GM19468 (cell line): ENCODE results near the gene FBLN7.

Experiments used
- ATAC-seq: cut with Tn5 transposase; IDR thresholded peaks from one replicate; pipeline ENCODE4 v1.9.1; 2021; ENCODE audit warnings: mild to moderate bottlenecking, moderate library complexity, moderate number of reproducible peaks; ENCODE audit not compliant: unreplicated experiment; ENCODE audit errors: extremely low read depth

Gene FBLN7

DNA sequence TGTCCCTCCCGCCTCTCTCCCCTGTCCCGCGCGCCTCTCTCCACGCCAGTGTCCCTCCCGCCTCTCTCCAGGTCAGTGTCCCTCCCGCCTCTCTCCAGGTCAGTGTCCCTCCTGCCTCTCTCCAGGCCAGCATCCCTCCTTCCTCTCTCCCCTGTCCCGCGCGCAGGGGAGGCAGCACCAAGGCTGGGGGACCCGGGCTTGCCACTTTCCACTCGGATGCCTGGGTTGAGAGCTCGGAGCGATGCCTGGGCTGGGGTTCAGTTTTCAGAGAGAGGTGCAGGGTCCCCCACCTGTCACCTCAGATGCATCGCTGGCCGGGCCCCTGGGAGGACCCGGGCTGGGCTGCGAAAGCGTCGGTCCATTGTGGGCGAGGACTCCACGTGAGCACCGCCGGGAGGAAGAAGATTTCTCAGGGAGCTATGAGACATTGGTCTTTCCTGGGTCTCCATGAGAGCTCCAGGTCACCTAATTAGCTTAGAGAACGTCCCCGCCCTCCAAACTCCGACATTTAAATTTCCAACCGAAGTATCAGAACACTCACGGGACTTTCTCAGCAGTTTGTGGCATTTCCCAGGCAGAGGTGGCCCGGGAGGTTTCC is 2.1 kb downstream of the FBLN7 start:
- ATAC-seq: no peak

DNA sequence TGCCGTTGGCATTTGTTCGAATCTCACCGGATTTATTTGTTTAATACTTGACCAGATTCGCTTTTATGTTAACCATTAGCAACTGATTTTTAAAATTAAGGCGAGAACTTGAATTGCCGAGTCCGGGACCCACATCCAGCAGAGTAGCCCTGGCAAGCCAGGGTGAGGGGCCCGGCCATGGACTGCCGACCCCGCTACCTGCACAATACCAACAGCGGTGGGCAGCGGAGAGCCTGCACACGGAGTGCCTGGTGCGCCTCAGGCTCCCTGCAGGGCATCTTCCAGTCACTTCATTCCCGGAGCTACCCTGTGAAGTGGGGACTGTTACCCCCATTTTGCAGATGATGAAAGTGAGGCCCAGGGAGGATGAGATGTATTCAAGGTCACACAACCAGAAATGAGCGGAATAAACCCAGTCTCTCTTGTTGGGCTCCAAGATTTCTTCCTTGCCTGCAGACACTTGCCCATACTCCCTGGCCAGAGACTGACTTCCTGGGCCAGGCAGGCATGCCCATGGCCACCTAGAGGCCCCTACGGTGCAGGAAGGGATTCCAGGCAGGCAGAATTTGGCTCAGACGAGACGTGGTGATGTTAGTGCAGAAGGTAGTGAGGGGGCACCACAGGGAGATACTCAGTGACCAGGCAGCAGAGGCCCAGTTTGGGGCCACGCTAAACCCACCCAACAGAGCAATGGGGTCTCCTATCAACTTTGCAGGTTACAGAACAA is 2.9 kb downstream of the FBLN7 start:
- ATAC-seq: no peak

DNA sequence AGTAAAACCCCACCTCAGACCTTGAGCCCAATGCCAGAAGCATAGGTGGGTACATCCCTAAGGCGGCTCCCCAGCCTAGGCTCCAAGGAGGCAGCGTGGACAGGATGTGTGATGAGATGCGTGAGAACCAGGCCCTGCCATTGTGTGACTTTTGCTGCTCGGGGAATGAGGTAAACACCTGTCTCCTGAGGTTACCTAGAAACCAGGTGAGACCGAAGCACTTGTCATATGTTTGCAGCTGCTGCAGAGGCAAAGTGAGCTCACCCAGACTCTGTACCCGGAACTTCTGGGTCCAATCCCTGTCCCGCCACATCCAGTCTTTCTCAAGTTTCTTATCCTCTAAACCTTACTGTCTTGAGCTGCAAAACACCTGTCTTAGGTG is 3.4 kb downstream of the FBLN7 start:
- no peak for ATAC-seq

DNA sequence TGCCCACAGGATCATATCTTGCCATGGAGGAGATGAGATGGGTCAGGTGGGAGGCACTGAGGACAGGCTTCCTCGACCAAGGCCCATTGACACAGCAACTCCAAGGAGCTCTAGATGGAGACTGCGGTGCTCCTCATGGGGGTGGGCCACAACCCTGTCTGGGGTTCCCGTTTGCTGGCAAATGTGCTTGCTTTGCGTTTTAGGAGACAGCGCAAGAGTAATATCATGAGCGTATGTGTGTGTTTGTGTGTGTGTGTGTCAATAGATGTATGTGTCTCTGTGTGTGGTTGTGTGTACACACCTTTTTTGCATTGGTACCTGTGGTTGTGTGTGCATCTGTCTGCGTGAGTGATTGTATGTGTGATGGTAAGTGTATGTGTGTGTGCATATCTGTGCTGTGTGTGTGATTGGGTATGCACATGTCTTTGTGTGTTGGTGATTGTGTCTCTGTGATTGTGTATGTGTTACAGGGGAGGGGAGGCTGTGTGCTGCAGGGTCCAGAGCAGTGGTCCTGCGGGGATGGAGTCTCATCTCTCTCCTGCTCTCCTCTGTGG is 4.4 kb downstream of the FBLN7 start:
- no peak for ATAC-seq

DNA sequence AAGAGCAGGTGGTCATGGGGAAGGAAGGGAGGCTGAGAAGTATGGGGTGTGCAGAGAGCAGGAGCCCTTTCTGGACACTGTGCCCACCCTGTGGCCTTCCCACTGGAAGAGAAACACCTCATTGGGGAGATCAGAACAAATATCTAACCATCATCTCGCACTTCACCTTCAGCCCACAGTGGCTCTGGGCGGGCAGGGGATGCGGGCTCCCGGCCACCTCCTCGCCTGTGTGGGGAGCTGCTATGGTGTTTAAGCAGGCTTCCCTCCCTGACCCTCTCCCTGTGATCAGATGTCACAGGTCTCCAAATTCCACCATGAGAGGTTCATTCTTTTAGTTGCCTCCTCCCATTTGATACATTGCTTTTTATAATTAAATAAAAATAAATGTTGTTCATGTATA is 5.0 kb downstream of the FBLN7 start:
- ATAC-seq: no peak

DNA sequence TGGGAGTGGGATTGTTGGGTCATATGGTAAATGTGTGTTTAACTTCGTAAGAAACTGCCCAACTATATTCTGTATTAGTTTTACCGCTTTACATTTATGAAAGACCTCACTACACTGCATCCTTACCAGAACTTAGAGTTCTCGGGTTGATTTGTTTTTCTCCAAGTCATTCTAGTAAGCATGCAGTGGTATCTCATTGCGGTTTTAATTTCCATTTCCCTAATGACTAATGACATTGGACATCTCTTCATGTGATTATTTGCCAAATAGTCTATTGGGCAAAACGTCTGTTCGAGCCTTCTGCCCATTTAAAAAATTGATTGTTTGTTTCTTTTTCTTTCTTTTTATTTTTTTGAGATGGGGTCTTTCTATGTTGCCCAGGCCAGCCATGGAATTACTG is 6.8 kb downstream of the FBLN7 start:
- no peak for ATAC-seq

DNA sequence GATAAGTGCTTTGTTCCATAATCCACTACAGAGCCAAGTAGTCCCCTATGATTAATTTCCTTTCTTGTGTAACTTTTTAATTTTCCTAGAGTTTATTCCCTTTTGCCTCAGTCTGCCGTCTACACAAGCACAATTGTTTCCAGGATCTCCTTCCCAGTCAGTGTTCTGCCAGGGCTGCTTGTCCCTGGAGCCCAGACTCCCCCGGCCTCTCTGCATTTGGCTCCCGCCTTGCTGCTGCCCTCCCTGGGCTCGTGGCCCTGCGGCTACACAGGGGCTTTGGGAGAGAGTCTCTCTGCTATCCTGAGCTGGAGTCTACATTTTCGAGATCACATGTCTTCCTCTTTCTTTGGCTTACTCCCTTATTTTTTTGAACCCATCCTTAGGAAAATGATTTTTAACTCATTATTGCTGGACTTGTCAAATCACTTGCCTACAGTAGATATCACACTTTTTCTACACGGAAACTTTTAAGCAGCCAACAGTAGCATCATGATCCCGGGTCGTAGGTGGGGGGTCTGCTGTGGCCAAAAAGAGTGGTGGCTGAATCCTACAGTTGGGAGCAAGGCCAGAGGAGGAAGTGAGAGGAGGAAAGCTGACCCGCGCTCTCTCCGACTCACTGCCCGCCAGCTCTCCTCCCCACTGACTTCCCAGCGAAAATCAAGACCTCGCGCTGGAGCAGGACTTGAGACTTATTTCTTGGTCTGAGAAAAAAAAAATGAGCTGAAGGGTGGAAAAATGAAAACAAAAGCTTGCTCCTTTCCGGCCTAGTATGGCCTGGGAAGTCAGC is 9.4 kb downstream of the FBLN7 start:
- no peak for ATAC-seq

DNA sequence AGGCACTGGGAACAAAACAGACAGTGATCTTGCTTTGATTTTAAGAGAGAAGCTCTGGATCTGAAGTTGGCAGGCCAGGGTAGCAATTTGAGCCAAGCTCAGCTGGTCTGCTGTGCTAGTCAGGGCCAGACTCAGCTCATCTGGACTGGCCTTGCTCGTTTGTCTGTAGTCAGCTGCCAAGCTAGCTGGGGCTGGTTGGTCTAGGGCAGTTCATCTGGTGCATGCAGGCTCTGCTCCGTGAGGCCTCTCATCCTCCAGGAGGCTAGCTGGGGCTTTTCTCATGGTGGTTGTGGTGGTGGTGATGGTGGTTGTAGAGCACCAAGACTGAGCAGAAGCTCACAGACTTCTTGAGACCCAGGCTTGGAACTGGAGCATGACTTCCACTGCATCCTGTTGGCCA is 10.3 kb downstream of the FBLN7 start:
- no peak for ATAC-seq

DNA sequence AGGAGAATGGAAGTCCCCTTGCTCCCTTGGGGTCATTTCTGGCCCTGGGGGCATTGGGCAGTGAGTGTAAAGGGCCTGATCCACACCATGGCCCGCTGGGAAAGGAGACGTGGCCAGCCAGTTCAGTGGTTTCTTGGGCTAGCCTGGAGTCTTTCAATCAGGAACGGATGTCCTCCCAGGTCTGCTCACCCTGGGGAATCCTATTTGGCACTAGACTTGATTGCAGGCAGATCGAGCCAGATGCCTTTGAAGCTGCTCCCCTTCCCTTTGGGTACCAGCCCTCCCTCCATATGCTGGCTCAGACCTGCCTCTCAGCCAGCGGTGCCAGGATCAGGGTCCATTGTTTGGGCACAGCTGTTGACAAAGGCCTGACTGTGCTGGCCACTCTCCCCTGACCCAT is 11.0 kb downstream of the FBLN7 start:
- no peak for ATAC-seq

DNA sequence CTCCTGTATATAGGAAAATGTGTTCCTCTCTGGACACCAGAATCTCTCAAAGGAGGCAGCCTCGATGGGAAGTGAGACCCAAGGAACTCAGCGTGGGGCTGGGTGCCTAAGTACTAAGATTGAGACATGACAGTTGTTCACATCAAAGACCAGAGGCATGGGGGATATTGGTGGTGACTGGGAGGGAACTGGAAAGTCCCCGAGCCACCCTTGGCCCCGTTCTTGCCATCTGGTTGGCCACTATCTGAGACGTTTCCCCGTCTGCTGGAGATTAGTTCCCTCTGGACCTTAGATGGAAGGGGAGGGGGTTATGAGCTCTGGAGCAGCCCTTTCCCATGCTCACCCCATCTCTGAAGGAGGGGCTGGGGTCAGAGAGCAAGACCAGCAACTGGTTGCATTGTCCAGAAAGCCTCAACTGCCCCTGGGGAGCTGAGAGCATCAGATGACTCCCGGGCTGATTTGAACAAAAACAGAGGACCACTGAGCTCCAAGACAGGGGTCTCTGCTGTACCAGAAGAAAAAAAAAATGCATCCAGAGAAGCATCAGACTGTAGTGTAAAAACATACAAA is 11.8 kb downstream of the FBLN7 start:
- no peak for ATAC-seq

DNA sequence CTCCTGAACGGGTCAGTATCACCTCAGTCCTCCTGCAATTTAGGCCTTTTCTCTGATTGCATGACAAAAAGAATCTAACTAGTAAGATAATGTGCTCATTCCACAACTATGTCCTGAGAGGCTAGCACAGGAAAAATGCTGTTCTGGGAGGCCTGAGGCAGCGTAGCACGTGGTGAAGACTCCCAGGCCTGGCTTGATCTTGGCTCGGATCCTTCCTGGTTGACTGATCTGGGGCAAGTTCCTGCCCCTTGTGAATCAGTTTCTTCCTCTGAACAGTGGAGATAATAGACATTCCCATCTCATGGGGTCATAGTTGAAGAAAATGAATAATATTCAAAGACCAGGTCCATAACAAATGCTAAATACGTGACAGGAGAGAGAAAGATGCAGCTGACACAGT is 12.3 kb downstream of the FBLN7 start:
- no peak for ATAC-seq

DNA sequence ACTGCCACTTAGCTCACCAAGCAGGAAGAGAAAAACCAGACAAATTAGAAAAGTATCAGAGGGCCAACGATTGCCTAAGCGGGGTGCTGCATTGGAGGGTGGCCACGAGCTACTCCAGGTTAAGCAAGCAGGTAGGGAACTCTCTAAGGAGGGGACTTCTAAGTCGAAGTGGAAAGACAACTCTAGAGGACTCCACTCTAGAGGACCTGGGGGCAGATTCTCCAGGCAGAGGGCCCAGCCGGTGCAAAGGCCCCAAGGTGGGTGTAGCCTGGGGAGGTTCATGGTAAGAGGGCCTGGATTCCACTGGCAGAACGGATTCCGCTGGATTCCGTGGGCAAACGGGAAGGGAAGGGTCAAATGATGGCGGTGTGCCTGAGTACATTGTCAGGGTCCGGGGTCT is 12.7 kb downstream of the FBLN7 start:
- ATAC-seq: no peak

DNA sequence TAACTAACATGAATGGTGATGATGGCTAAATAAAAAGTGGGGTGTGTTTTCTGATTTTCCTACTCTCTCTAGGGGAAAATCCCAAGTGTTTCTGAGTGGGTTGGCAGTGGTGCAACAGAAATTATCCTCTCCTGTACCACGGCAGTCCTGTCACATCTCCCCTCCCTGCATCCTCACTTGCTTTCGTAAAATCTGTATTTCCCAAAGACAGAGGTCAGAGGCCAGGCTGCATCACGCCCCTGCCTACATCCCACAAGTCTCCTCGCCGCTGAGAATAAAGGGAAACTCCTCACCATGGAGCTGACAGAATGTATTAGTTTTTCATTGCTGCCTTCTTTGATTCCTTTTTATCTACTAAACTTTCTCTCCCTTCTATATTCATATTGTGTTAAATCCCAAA is 13.1 kb downstream of the FBLN7 start:
- ATAC-seq: no peak

DNA sequence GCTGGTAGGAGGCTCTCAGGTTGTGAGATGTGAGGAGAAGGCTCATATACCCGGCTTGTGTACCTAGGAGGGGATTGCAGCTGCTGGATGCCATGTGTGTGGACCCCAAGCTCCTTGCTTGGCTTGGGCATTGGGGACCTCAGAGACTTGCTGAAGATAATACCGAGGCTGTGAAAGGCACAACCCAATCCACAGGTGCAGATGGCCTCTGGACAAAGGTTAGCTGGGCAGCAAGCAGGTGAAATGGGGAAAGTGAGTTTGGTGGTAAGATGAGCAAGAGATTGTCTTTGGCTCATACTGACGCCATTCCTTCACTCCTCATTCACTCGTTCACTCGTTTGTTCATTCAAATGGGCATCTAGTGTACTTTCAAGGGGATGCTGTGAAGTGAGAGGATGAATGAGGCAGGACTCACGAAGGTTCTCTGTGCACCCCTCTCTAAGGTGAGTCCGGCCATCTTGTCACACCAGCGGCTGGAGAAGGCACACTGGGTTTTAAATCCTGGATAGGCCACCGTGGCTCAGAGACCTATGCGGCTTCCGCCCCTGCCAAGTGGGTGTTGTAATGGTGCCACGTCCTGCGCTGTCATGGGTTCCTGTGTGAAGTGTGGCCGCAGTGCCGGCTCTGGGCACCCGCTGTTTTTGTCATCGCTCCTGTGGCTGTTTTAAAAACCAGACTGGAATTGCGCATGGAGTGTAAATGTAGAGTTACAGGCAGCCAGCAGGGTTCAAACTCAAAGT is 13.7 kb downstream of the FBLN7 start:
- no peak for ATAC-seq

DNA sequence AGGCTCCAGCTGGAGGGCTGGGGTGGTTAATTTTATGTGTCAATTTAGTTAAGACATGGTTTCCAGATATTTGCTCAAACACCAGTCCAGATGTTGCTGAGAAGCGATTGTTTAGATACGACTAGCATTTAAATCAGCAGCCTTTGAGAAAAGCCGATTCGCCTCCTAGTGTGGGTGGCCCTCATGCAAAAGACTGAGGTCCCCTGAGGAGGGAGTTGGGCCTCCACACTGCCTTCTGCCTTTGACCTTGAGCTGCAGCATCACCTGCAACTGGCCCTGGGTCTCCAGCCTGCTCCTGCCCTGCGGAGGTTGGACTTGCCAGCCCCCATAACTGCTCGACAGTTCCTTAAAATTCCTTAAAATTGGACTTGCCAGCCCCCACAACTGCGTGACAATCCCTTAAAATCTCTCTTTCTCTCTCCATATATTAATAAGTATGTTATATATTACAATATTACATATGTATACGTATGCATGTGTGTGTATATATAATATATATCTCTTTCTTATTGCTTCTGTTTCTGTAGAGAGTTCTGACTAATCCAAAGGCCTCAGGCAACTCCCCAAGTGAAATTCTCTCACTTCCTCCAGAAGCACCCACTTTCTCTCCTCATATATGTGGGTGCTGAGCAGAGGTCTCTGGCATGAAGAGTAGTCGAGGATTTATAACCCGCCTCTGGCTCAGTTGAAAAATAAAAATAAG is 14.4 kb downstream of the FBLN7 start:
- no peak for ATAC-seq

DNA sequence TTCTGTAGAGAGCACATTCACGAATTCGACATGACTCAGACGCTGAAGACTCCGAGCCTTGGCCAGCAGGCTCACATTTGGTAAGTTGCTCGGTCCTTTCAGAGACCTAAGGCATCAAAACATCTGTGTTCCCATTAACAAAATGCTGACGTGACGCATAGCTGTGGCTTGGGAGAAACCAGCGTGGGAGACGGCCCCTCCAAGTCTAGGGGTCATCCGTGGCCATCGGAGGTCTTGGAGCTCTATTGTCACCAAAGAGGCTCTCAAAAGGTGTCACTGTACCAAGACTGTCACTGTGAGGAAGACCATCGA is 14.9 kb downstream of the FBLN7 start:
- ATAC-seq: no peak

DNA sequence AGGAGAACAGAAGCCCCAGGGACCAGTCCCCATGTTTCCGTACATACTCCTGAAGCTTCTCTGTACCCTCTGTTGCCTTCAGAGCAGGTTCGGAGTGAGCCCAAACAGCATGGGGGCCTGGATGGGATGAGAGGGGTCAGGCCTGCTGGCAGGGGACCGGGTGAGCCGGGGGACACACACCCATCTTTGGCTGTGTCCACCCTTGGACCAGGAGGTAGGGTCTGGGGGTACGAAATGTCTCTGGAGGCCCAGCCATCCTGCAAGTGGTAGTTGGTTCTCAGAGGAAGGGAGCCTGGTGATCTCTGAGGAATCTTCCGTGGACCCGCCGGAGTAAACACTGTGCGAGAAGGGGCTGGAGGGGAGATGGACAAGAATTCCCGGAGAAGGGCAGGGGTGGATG is 15.3 kb downstream of the FBLN7 start:
- ATAC-seq: no peak

DNA sequence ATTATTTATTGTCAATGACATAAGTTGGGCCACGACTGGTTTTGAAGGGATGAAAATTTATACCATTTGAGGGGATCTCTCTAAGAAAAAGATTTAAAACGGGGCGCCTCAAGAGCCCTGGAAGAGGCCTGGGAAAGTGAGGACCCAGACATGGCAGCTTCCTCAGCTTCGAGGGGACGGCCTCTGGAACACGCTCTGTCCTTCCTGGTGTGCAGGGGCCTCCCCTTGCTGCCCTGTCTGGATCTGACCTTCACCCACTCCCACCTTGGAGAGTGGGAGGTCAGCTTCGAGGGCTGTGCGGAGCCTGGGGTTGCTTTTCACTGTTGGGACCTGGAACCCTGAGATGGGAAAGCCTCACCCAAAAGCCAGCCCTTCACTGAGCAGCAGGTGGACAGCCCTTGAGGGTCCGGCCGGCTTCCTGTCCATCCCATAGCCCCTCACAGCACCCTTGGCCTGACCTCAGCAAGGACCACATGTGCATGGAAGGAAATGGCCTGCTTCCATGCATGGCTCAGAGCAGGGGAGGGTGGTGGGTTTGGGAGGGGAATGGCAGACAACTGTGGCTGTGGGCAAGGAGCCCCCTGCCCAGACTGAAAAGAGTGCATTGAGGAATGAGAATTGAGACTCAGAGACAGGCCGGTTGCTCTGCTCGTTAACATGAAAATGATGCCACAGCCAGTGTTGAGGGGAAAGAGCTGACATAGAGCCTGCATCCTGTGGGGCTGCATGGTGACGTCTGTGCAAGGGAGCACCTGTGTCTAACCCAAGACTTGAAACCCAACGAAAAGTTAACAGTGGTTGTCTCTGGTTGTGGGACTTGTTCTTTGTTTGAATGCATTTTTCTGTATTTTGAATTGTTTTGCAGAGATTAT is 16.3 kb downstream of the FBLN7 start:
- ATAC-seq: no peak
